ENCODE results near the gene RABGAP1L.

- TF ChIP-seq CBX3 (IDR thresholded peaks at IDR 0.05; ENCODE audit: low read depth) (no peak), EZH2 (IDR thresholded peaks at IDR 0.05) (no peak), CTCF (IDR thresholded peaks at IDR 0.05 in 2 of 3, conservative IDR thresholded peaks at IDR 0.05 in 1 of 3; ENCODE audit: borderline replicate concordance in 1 of 3, insufficient read depth in 1 of 3, low read depth in 2 of 3, low read length in 2 of 3) (no peak), ELF1 (IDR thresholded peaks at IDR 0.05; ENCODE audit: borderline replicate concordance, low read depth) (no peak), RAD21 (IDR thresholded peaks at IDR 0.05; ENCODE audit: low read depth) (no peak), POLR2AphosphoS5 (IDR thresholded peaks at IDR 0.05; ENCODE audit: low read depth, low read length) (no peak), SP1 (IDR thresholded peaks at IDR 0.05; ENCODE audit: low read depth) (no peak), POLR2A (IDR thresholded peaks at IDR 0.05; ENCODE audit: borderline replicate concordance, extremely low read depth, insufficient read depth, insufficient read length) (no peak), CEBPB (IDR thresholded peaks at IDR 0.05; ENCODE audit: low read depth) (no peak), YY1 (IDR thresholded peaks at IDR 0.05; ENCODE audit: extremely low read depth, insufficient replicate concordance, low read depth, low read length) (no peak), EZH2phosphoT487 (IDR thresholded peaks at IDR 0.05; ENCODE audit: borderline replicate concordance) (no peak), MAX (IDR thresholded peaks at IDR 0.05) (no peak), REST (IDR thresholded peaks at IDR 0.05; ENCODE audit: low read depth) (no peak)
Measured at GRCh38 chr1:174142836-174143235, 16.5 kb upstream of the RABGAP1L start.

Measured in HCT116 (cell line).